Mesodermal cell (in vitro differentiated cells): Measurements from ENCODE around the gene PTDSS2.

ENCODE experiments used
- H3K27ac ChIP-seq: 2 replicates; pipeline ENCODE4 v1.7.0; 2013; ENCODE audit warnings: mild to moderate bottlenecking, low read depth, low read length, moderate library complexity; ENCODE audit not compliant: severe bottlenecking
- H3K36me3 ChIP-seq: 2 replicates; pipeline ENCODE4 v1.7.1; 2013; ENCODE audit warnings: mild to moderate bottlenecking, low read length, moderate library complexity; ENCODE audit not compliant: control insufficient read depth, insufficient read depth
- H3K4me1 ChIP-seq: one replicate; pipeline ENCODE4 v1.7.1; 2013; ENCODE audit warnings: mild to moderate bottlenecking, low read length; ENCODE audit not compliant: insufficient read depth, control insufficient read depth, poor library complexity, severe bottlenecking
- H3K4me3 ChIP-seq: 2 replicates; pipeline ENCODE4 v1.7.0; 2013; ENCODE audit warnings: low read length, control low read depth, mild to moderate bottlenecking; ENCODE audit not compliant: insufficient read depth, poor library complexity, severe bottlenecking; ENCODE audit errors: extremely low read depth
- H3K9me3 ChIP-seq: 2 replicates; pipeline ENCODE4 v1.7.1; 2013; ENCODE audit warnings: mild to moderate bottlenecking, low read length, moderate library complexity; ENCODE audit not compliant: control insufficient read depth
- WGBS, 2 experiments: methylation state at CpG; one replicate each; pipeline ENCODE4 v1.1.5; 2013; ENCODE audit warnings: missing lambda C conversion rate in 2 of 2; ENCODE audit not compliant: insufficient coverage in 2 of 2; 5-methylcytosine and 5-hydroxymethylcytosine counted together

Gene PTDSS2

DNA sequence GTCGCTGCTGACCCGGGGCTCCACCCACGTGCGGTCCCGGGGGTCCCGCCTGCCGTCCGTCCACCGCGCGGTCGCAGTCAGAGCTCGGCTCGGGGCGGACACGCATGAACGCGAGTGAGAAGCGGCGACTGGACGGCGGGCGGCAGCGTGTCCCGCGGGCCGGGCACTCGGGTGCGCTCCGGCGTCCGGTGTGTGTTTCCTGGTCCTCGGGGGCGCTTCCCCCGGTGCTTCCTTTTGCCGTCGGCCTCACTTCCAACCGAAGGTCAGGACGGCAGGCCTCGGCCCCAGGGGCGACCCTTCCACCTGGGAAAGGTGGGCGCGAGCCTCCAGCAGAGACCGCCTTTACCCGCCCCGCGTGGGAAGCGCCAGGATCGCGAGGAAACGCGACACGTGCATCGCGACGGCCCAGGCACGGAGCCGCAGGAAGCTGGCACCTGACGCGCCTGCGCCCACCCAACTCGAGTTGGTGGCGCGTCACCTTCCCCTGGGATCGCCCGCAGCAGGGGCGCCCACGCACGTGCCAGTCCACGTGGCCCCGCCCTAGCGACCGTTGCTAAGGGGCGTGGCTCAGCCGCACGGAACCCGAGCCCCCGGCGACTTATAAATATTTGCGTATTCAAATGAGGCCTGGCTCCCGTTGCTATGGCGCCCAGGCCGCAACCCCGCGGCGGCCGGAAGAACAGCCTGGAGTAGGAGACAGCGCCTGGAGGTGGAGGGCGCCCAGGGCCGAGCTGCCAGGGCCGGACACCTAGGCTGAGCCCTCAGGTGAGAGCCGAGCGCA is 87.0 kb downstream of the PTDSS2 start, which contains the start of gene LRRC56:
TSS of gene LRRC56 (plus strand) at position 687 of the 781 bp plus-strand sequence. CDS start 3,158 bp downstream, outside the sequence.
- Histone ChIP-seq H3K4me1 (peaks cover 8% of the 10 kb centered on the region), H3K27ac (no peak within 1 kb of the TSS), H3K9me3 (no peaks in the 10 kb centered on the region), H3K4me3 (peak within 1 kb of the TSS; percentile 66), H3K36me3 (peaks cover 23% of the 10 kb centered on the region)
- WGBS, 2 experiments: 7 to 10% methylated on average over 80 to 86 of the region's 93 CpGs

DNA sequence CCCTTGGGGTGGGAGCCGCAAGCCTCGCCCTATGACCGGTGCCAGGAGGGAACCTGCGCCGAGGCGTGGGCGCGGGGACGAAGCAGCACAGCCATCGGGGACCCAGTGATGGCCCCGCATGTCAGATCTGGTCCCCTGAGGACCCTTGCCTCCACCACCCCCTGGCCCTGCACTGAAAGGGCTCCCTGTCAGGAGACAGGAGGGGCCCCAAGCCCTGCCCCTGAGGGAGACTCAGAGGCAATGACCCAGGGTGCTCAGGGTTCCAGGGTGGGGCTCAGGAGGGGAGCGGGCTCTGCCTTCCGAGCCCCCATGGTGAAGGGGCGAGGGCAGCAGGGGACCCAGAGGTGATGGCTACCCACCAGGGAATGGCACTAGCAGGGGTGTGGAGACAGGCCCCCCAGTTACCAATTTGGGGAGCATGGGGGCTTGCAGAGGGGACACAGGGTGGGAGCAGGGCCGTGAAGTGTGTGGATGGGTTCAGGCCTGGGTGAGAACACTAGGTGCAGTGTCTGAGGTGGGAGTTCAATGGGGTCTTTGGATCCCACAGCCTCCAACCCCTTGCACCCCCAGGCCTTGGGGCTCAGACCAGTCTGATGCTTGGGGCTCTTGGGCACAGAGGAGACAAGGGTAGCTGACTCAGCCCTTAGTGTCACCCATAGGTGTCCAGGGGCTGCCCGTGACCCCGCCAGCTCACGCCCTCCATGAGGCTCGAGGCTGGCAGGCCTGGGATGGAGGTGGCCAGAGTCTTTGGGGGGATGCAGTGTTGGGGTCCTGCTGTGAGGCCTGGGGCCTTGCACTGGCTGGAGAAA is 87.7 kb downstream of the PTDSS2 start:
- Histone ChIP-seq H3K4me1 (peaks cover 8% of the 10 kb centered on the region), H3K9me3 (no peaks in the 10 kb centered on the region), H3K27ac (no peak overlapping the region), H3K36me3 (peaks cover 16% of the 10 kb centered on the region), H3K4me3 (peak overlapping the region; percentile 66)
- 51 to 64% methylated on average over 13 to 19 of the region's 19 CpGs for WGBS, 2 experiments

DNA sequence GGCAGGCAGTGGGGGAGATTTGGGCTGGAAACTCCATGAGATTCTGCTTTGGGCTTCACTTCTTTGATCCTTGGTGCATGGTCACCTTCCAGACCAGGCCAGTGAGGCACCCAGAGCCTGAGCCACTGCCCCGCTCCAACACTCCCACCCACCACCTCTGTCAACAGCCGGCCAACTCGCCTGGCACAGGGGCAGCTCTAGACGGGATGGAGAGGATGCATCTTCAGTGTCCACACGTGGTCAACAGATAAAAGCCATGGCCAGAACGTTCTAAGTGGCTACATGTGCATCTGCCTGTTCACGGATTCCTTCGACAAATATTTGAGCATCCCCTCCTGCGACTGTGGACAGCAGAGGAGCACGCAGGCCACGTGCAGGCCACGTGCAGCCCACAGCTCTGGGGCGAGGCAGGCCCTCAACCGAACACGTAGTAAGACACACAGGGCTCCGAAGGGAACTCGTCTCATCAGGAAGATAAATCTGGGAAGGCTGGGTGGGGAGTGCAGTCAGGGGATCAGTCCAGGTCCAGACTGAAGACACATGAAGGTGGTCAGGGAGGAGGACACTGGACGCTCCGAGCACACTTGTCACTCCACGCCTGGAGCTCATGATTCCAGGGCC is 88.5 kb downstream of the PTDSS2 start:
- Histone ChIP-seq H3K36me3 (peaks cover 8% of the 10 kb centered on the region), H3K27ac (no peak overlapping the region), H3K4me3 (no peak overlapping the region), H3K4me1 (peaks cover 8% of the 10 kb centered on the region), H3K9me3 (no peaks in the 10 kb centered on the region)
- WGBS, 2 experiments: 91 to 96% methylated on average over 20 of the region's 20 CpGs

GRCh38 chr11:539971-540481 is 89.9 kb downstream of the PTDSS2 start:
- Histone ChIP-seq H3K4me1 (peaks cover 5% of the 10 kb centered on the region), H3K9me3 (no peaks in the 10 kb centered on the region), H3K27ac (no peak overlapping the region), H3K4me3 (no peak overlapping the region), H3K36me3 (no peaks in the 10 kb centered on the region)
- WGBS, 2 experiments: 90 to 97% methylated on average over 4 to 7 of the region's 8 CpGs
